ENCODE measurements around the gene MGRN1.

MGRN1 gene

GRCh38 chr16:4625560-4626159 is 1.0 kb downstream of the MGRN1 start:
- no peak for DNase-seq

- no peak for DNase-seq
Measured at GRCh38 chr16:4626396-4626795, 1.8 kb downstream of the MGRN1 start.

- no peak for DNase-seq
Measured at GRCh38 chr16:4628283-4628682, 3.7 kb downstream of the MGRN1 start.

GRCh38 chr16:4631444-4631843 is 6.8 kb downstream of the MGRN1 start:
- no peak for DNase-seq

GRCh38 chr16:4633910-4634635 is 9.4 kb downstream of the MGRN1 start:
- no peak for DNase-seq

GRCh38 chr16:4634768-4635167 is 10.1 kb downstream of the MGRN1 start:
- DNase-seq = no peak

GRCh38 chr16:4636196-4636595 is 11.6 kb downstream of the MGRN1 start:
- DNase-seq = no peak

GRCh38 chr16:4637501-4638166 is 13.0 kb downstream of the MGRN1 start:
- no peak for DNase-seq

GRCh38 chr16:4639899-4640509 is 15.4 kb downstream of the MGRN1 start:
- no peak for DNase-seq

- DNase-seq = peak; percentile 29 to 34 (median 31)
Measured at GRCh38 chr16:4640572-4641305, 16.1 kb downstream of the MGRN1 start.

GRCh38 chr16:4641306-4641687 is 16.7 kb downstream of the MGRN1 start:
- no peak for DNase-seq

- peak; percentile 43 to 66 (median 52) for DNase-seq
Measured at GRCh38 chr16:4641895-4642294, 17.3 kb downstream of the MGRN1 start.

GRCh38 chr16:4646773-4647643 is 22.4 kb downstream of the MGRN1 start:
- no peak for DNase-seq

GRCh38 chr16:4647644-4647980 is 23.0 kb downstream of the MGRN1 start:
- DNase-seq = no peak

- DNase-seq = no peak
Measured at GRCh38 chr16:4648917-4649316, 24.3 kb downstream of the MGRN1 start.

GRCh38 chr16:4649744-4650442 is 25.3 kb downstream of the MGRN1 start:
- DNase-seq = no peak

- peak; percentile 84 to 92 (median 86) for DNase-seq
Measured at GRCh38 chr16:4650443-4651074, 25.9 kb downstream of the MGRN1 start.

GRCh38 chr16:4651827-4652226 is 27.2 kb downstream of the MGRN1 start:
- no peak for DNase-seq

GRCh38 chr16:4652561-4652960 is 27.9 kb downstream of the MGRN1 start:
- no peak for DNase-seq

GRCh38 chr16:4654011-4654963 is 29.7 kb downstream of the MGRN1 start:
- DNase-seq = no peak
